HG03159 (cell line): ENCODE data around the gene HOXA5.

Experiments used
- ATAC-seq: cut with Tn5 transposase; IDR thresholded peaks from one replicate; pipeline ENCODE4 v1.9.1; 2021; ENCODE audit warnings: mild to moderate bottlenecking, moderate library complexity; ENCODE audit not compliant: unreplicated experiment

The HOXA5 gene

DNA sequence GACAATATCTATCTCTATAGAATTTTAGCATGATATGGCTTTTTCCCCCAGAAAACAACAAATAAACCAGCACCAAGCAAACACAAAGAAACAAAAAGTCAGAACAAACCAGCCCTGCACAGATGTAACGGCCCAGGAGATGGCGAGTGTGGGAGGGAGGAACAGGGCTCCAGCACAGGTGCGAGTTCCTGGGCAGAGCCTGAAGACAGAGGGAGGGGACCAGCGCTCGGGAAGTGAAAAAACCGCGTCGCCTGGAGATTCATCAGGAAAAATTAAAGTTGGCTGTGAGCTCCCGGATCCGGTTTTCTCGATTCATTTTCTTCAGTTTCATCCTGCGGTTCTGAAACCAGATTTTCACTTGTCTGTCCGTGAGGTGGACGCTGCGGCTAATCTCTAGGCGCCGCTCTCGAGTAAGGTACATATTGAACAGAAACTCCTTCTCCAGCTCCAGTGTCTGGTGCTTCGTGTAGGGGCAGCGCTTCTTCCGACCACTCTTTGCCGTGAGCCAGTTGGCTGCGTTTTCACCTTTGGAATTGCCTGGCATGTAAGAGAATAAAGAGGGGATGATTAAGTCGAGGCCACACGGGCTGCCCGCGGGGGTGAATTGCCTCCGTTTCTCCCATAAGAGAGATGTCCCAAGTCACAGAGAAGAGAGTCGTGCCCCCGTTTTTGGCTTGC is 28.3 kb upstream of the HOXA5 start:
- ATAC-seq = no peak

DNA sequence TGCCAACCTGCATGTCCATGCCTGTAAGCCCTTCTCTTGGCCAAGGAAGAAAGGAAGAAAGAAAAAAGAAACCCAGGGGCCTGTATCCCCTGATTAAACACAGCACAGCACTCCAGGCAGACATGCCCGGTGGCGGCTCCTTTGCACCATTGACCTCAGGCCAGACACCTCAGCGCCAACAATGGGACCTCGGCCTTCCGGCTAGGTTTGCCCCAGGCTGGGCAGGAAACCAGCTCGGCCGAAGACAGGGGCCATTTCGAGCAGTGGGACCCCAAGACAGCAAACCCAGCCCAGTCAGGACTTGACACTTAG is 27.8 kb upstream of the HOXA5 start:
- no peak for ATAC-seq

DNA sequence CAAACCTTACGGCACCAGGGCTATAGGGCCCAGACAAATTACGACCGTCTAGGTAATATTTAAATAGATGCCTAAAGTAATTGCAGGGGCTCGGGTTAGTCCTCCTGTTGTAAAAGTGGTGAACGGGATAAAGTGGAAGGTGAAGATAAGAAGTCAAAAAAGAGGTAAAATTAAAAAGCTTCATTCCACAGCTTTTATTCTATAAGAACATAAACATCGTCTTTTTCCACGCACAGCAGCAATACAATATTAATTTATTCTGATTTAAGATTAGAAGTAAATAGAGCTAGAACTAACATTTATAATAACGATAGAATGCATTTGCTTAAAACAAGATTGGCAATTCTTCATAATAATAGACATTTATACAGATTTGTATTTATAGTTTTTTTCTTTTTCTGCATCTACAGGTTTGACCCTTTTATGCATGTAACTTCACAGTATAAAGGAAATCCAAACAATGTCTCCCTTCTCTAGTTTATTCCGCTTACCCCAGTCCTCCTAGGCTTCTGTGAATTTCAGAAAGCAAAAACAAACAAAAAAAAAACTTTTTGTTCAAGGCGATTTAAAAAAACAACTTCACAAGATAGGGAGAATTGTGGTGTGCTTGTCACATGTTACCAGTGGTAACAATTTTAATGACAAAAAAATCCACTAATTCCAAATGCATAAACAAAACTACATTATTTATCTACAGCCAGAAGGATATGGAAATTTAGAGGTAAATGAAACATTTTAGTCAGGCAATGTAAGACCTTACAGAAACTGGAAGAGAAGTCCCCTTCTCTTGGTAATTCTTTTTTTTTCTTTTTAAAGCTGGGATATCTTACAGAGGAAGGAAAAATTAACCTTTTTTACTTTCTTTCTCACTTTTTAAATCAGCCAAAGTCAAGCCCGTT is 27.2 kb upstream of the HOXA5 start:
- ATAC-seq = no peak

- ATAC-seq = no peak
These were observed 26.4 kb upstream of the HOXA5 start for GRCh38 chr7:27169658-27170425.

DNA sequence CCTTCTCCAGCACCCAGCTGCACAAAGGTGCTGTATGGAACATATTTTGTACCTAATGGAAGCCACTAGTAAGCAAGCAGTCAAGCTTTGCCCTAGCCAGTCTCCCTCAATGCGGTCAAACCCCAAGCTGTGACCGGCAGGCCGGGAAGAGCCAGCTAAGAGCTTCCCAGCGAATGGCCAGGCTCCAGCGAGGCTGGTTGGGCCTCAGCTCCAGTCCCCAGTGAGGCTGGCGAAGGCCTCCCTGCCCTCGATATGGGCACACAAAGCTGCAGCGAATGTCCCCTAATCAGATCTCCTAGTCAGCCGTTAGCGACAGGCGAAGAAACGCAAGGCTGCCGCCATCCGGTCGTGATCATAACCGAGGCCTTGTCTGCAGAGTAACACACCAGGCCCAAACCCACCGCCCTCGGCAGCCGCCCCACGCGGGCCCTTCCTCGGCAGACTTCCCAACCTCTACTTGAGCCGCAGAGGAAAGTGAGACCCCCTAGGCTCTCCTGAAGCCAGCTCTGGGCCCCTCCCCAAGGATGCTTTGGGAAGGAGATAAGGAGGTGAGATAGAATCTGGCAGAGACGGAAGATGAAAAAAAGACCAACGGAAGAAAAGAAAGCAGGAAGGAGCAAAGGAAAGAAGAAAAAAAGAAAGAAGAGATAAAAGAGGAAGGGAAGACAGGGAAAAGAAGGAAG is 24.9 kb upstream of the HOXA5 start:
- ATAC-seq = no peak

GRCh38 chr7:27167916-27168264 is 24.4 kb upstream of the HOXA5 start:
- no peak for ATAC-seq

- ATAC-seq = no peak
These were observed 23.3 kb upstream of the HOXA5 start for GRCh38 chr7:27166531-27167505.

- ATAC-seq = no peak
These were observed 22.6 kb upstream of the HOXA5 start for GRCh38 chr7:27165996-27166530.

DNA sequence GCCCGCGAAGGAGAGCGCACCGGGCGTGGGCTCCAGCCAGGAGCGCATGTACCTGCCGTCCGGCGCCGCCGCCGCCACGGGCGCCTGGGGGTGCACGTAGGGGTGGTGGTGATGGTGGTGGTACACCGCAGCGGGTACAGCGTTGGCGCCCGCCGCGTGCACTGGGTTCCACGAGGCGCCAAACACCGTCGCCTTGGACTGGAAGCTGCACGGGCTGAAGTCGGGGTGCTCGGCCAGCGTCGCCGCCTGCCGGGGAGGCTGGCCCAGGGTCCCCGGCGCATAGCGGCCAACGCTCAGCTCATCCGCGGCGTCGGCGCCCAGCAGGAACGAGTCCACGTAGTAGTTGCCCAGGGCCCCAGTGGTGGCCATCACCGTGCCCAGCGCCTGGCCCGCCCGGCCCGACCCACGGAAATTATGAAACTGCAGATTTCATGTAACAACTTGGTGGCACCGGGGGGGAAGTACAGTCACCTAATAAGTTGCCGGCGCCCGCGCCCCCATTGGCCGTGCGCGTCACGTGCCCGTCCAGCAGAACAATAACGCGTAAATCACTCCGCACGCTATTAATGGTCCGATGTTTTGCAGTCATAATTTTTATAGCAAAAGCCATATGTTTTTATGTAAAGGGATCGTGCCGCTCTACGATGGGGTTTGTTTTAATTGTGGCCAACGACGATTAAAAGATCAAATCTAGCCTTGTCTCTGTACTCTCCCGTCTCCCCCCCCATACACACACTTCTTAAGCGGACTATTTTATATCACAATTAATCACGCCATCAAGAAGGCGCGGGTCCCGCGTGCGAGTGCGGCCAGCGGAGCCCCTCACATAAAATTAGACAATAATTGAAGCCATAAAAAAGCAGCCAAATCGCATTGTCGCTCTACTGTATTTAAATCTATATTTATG is 21.9 kb upstream of the HOXA5 start, which contains the start of gene HOXA9:
HOXA9 (minus strand) TSS at position 449 of the 907 bp plus-strand sequence; CDS start at position 369, 80 bp downstream.
- no peak for ATAC-seq

GRCh38 chr7:27164367-27165088 is 21.0 kb upstream of the HOXA5 start:
- no peak for ATAC-seq

DNA sequence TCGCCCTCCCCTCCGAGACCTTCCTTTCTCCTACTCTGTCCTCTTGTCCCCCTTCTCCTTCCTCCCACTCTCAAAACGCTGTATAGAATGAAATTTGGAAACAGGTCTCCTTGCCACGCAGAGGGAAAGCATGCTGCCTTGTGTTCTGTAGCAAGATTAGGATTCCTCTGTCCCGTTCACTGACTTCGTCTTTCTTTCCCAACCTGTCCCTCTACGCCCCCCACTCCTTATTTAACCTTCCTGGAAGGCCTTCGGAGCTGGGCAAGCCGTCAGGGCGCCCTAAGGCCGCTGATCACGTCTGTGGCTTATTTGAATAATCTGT is 20.5 kb upstream of the HOXA5 start:
- no peak for ATAC-seq

GRCh38 chr7:27163288-27164044 is 20.0 kb upstream of the HOXA5 start:
- no peak for ATAC-seq

- no peak for ATAC-seq
These were observed 19.2 kb upstream of the HOXA5 start for GRCh38 chr7:27162561-27163287.

DNA sequence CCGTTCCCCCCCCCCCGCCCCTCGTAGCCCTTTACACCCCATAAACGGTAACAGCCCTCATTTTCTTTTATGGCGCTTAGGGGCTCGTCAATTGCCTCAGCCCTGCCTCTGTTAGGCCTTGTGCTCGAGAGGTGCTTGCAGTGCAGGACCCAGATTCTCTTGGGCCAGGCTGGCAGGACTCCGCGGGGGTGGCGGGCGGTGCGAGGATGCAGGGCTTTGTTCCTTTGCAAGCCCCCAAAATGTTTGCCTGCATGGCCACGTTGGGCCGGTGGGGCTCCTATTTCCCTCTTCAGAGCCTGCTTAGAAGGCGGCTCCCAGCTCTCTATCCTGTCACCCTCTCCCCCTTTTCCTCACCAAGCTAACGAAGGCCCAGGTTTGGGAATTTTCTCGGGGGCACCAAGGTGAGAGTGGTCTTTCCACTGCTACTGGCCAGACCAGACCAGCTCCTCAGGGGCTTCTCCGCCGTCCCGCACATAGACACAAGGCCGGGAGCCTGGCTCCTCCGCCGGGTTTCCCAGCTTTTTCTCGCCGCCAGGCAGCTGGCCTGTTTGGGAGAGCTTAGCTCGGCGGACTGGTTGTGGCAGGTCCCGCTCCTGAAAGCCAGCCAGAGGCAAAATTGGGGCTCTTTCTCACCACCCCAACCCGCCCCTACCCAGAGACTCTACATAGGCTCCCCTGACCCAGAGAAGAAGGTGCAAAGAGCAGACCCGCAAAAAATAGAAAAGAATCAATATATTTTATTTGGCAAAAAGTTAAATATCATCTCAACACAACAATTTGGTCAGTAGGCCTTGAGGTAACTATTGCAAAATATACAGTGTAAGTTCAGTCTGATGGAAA is 18.5 kb upstream of the HOXA5 start:
- no peak for ATAC-seq

DNA sequence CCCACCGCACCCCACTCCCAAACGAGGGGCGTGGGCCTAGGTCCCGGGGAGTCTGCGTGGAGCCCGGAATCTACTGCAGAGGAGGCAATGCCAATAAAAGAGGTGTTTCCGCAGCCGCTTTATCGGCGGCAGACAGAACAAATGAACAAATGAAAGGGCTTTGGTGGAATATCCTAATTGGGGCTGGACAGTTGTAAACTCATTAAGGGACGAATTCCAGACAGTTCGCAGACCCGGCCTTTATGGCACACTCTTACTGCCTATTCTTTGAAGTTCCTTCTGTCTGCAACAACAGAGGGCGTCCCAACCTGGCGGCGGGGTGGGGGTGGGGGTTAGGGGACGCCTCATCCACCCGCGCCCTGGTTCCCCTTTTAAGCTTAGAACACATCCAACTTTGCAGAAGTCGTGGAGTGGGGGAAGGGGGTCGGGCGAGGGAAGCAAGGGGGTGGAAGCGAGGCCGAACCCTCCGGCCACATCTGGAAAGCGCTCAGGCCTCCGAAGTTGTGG is 17.8 kb upstream of the HOXA5 start:
- no peak for ATAC-seq
